Tracheal epithelial cell (primary cell): ENCODE results near the gene CYP4V2. TPM values are rescaled to one million over a fixed set of nuclear protein-coding genes. Genes with fewer than 3 reads are reported as not detected.

Source experiments
- total RNA-seq: library from RNA; depleted of rRNA; stranded (reverse); fragments of >200 nt; gene quantifications from 2 replicates; pipeline ENCODE4 v1.2.1, GENCODE V29; 2014

Gene CYP4V2
- total RNA-seq, result 6.8 and 7.0 TPM in 2 replicates

GRCh38 chr4:186191200-186192065 is at the start of gene CYP4V2:
CYP4V2 (plus strand) TSS chr4:186191567; CDS start chr4:186191824, 257 bp downstream.

GRCh38 chr4:186227221-186227620 is 35.9 kb downstream of the CYP4V2 start, which contains the start of gene KLKB1:
KLKB1 (plus strand) TSS chr4:186227507; CDS start chr4:186228196, 689 bp downstream.

Other genes with a start within 250 kb of the CYP4V2 start
- gene TLR3, start 122.4 kb upstream of the CYP4V2 start, total RNA-seq, result 0.43 and 1.7 TPM in 2 replicates
- 0.64 and 4.8 TPM in 2 replicates for gene FAM149A, start 86.9 kb upstream of the CYP4V2 start, total RNA-seq
- gene KLKB1, start 35.9 kb downstream of the CYP4V2 start, total RNA-seq, result under 0.01 TPM in 1 of 2 replicates, not detected in the other
- not detected in 2 replicates for gene F11, start 74.6 kb downstream of the CYP4V2 start, total RNA-seq